GM12874 (cell line): ENCODE results near the gene ANO2.

Experiments used
- CTCF ChIP-seq: IDR thresholded peaks from 2 replicates; pipeline ENCODE4 v1.5.1; 2011; ENCODE audit warnings: low read depth, mild to moderate bottlenecking, control low read depth, low read length, moderate library complexity; ENCODE audit not compliant: insufficient read depth

Gene ANO2

GRCh38 chr12:5807514-5808219 is 137.4 kb downstream of the ANO2 start:
- no peak for TF ChIP-seq CTCF

- no peak for TF ChIP-seq CTCF
Measured at GRCh38 chr12:5807090-5807414, 138.0 kb downstream of the ANO2 start.

- no peak for TF ChIP-seq CTCF
Measured at GRCh38 chr12:5806371-5807089, 138.5 kb downstream of the ANO2 start.

GRCh38 chr12:5803532-5803931 is 141.5 kb downstream of the ANO2 start:
- TF ChIP-seq CTCF, result no peak

- TF ChIP-seq CTCF, result no peak
Measured at GRCh38 chr12:5798242-5799015, 146.6 kb downstream of the ANO2 start.

GRCh38 chr12:5797661-5798060 is 147.4 kb downstream of the ANO2 start:
- no peak for TF ChIP-seq CTCF

GRCh38 chr12:5796959-5797225 is 148.2 kb downstream of the ANO2 start:
- no peak for TF ChIP-seq CTCF
